Measurements from ENCODE around the gene ITGA1. TPM values are rescaled to one million over a fixed set of nuclear protein-coding genes. Genes with fewer than 3 reads are reported as not detected.

Gene ITGA1
- total and polyA plus RNA-seq, 11 donors = 5.5 to 52.0 (median 23.3) TPM

DNA sequence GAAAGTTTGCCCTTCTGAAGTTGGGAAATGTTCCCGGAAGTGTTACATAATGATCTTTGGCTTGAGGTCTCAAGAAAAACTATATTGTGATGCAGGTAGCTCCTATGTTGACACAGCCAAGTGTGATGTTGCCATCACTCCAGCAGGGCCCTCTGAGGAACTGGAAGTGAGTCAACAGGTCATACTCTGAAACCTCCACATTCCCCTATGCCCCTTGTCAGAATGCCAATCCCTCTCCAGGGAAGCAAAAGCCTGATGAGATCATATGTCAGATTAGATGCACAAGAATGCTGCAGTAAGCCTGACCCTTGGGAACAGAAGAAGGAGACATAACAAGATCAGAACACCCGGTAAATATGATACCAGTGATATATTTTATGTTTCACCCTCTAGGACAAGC, 134.7 kb downstream of the ITGA1 start:
- intact Hi-C loops (cut with DNase I) = no loop called here
- Histone ChIP-seq H3K4me3 (no peak overlapping the region), H3K27ac (no peak overlapping the region), H3K36me3 (peaks cover 0 to 97% (median 14%) of the 10 kb centered on the region in 9 donors), H3K4me1 (no peaks in the 10 kb centered on the region), H3K9me3 (no peaks in the 10 kb centered on the region), H3K27me3 (no peaks in the 10 kb centered on the region)
- ATAC-seq = no peak
- WGBS, 4 donors = 61 to 75% (median 73%) methylated on average over 2 of the region's 2 CpGs
- TF ChIP-seq, protein P1, sequence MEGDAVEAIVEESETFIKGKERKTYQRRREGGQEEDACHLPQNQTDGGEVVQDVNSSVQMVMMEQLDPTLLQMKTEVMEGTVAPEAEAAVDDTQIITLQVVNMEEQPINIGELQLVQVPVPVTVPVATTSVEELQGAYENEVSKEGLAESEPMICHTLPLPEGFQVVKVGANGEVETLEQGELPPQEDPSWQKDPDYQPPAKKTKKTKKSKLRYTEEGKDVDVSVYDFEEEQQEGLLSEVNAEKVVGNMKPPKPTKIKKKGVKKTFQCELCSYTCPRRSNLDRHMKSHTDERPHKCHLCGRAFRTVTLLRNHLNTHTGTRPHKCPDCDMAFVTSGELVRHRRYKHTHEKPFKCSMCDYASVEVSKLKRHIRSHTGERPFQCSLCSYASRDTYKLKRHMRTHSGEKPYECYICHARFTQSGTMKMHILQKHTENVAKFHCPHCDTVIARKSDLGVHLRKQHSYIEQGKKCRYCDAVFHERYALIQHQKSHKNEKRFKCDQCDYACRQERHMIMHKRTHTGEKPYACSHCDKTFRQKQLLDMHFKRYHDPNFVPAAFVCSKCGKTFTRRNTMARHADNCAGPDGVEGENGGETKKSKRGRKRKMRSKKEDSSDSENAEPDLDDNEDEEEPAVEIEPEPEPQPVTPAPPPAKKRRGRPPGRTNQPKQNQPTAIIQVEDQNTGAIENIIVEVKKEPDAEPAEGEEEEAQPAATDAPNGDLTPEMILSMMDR (IDR thresholded peaks at IDR 0.05) = no peak
- no peak for TF ChIP-seq POLR2A (IDR thresholded peaks at IDR 0.05)
- DNase-seq = no peak

DNA sequence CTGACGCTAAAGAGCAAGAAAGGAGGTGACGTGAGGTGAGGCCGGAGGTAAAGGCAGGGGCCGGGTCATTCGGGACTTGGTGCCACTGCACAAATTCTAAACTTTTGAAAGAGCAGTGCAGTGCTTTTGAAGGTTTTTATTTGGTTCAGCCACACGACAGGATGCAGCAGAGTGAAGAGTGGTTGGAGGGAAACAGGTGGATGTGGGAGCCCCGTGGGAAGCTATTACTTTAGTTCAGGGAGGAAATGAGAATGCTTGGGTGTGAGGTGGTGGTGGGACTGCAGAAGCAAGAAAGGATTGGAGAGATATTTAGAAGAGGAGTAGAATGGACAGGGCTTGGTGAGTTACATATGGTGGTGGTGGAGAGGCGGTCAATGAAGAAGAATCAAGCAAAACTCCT, 136.7 kb downstream of the ITGA1 start:
- H3K27me3 ChIP-seq = no peaks in the 10 kb centered on the region
- no peak for TF ChIP-seq POLR2A (IDR thresholded peaks at IDR 0.05)
- H3K27ac ChIP-seq = peak overlapping the region in 1 of 12 donors; percentile 44
- ATAC-seq (no peak), DNase-seq (no peak)
- intact Hi-C loops (cut with DNase I) = no loop called here
- H3K4me1 ChIP-seq = no peaks in the 10 kb centered on the region
- H3K9me3 ChIP-seq = no peaks in the 10 kb centered on the region
- 72 to 86% (median 80%) methylated on average over 8 of the region's 8 CpGs for WGBS, 4 donors
- H3K4me3 ChIP-seq = no peak overlapping the region
- H3K36me3 ChIP-seq = peaks cover 0 to 96% (median 8%) of the 10 kb centered on the region in 9 donors

DNA sequence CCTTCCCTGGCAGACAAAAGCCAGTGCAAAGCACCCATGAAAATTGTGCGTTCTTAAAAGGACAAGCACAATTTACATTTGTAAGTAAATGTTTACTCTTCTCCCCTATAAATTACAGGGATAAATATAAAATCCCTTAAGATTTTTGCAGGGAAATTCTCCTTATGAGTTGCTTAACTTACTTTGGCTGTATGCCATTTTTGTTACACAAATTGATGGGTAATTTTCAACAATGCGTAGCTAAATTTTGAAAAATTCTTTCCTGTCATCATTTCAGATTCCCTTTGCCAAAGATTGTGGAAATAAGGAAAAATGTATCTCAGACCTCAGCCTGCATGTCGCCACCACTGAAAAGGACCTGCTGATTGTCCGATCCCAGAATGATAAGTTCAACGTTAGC, 137.3 kb downstream of the ITGA1 start:
- Histone ChIP-seq H3K27ac (no peak overlapping the region), H3K27me3 (no peaks in the 10 kb centered on the region), H3K36me3 (peaks cover 0 to 96% (median 8%) of the 10 kb centered on the region in 9 donors), H3K4me1 (no peaks in the 10 kb centered on the region), H3K9me3 (no peaks in the 10 kb centered on the region), H3K4me3 (no peak overlapping the region)
- WGBS, 4 donors = 83 to 91% (median 87%) methylated on average over 5 of the region's 5 CpGs
- intact Hi-C loops (cut with DNase I) = no loop called here
- TF ChIP-seq POLR2A (IDR thresholded peaks at IDR 0.05) = no peak
- ATAC-seq (no peak), DNase-seq (no peak)

DNA sequence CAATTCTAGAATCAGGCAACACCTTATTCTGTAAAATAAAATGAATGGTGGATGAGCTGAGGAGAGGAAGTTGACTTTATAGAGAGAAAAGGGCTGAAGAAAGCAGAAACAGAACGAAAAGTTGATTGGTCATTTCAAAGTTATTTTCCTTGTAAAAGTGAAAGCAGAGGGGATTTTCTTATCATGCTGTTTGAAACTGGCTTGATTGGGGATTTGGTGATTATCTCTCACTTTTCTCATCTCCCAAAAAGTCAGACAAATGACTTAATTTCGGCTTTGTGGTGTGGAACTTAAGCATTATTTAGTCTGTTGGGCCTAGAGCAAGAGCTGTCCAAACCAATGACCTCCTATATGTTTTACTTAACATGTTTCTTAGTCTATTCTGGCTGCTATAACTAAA, 141.0 kb downstream of the ITGA1 start:
- Histone ChIP-seq H3K27me3 (no peaks in the 10 kb centered on the region), H3K9me3 (no peaks in the 10 kb centered on the region), H3K27ac (peak overlapping the region in 1 of 12 donors; percentile 9), H3K36me3 (peaks cover 0 to 97% (median 10%) of the 10 kb centered on the region in 9 donors), H3K4me1 (no peaks in the 10 kb centered on the region), H3K4me3 (no peak overlapping the region)
- ATAC-seq (no peak), DNase-seq (no peak)
- TF ChIP-seq, protein P1 (IDR thresholded peaks at IDR 0.05) = no peak
- TF ChIP-seq POLR2A (IDR thresholded peaks at IDR 0.05) = no peak
- WGBS, 4 donors = 66 to 86% (median 75%) methylated on average over 2 of the region's 2 CpGs
- intact Hi-C loops (cut with DNase I) = no loop called here

DNA sequence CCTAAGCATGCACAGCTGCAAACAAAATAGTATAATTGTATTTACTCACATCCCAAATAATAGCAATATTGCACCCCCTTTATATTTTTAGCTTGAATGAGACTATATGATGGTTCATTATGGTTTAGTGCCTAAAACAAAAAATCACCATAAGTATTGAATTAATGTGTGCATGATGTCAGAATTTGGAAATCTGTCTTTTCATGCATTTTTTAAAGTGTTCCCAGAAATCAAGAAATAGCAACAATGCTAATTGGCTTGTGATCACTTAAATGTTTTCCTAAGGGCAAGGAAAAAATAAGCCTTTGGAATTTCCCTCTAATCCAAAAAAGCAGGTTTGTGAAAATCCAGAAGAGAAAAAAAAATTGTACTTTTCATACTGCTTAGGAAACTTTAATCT, 150.5 kb downstream of the ITGA1 start:
- Histone ChIP-seq H3K9me3 (no peaks in the 10 kb centered on the region), H3K4me3 (no peak overlapping the region), H3K27ac (no peak overlapping the region), H3K4me1 (no peaks in the 10 kb centered on the region), H3K36me3 (peaks cover 0 to 75% (median 14%) of the 10 kb centered on the region in 9 donors), H3K27me3 (no peaks in the 10 kb centered on the region)
- intact Hi-C loops (cut with DNase I) = no loop called here
- DNase-seq = no peak
- no peak for ATAC-seq
- no peak for TF ChIP-seq POLR2A (IDR thresholded peaks at IDR 0.05)
- TF ChIP-seq, protein P1 (IDR thresholded peaks at IDR 0.05) = no peak
